Measurements from ENCODE around the gene ABHD16A.

Gene ABHD16A

DNA sequence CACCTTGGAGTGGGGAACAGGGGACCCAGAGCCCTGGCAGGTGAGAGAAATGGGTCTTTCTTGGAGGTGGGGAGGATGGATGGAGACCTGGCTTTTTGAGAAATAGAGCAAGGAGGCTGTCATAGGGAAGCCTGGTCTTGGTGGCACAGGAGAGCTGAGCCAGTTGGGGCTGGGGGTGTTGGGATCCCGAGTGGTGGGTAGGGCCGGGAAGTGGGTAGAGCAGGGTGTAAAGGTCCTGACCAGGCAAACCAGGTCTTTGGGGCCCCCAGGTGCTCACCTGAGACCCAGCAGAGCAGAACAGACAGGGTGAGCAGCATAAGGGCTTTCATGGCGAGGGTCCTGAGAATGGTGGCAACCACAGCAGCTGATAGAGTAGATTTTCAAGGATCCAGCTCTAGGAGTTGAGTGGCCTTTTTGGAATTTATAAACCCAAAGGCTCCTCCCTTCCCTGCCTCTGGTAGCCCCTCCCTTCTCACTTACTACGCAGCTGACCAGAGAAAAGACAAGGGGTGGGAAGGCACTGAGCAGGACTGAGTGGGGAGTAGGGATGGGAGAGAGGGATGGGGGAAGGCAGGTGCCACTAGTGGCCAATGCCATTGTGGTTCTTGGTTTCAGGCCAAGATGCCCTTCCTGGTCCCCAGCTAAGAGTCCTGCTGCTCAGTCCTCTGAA, 18.4 kb upstream of the ABHD16A start, which contains the start of gene LY6G6C:
Gene LY6G6C, minus strand, starts transcription at position 396 of the 670 bp plus-strand sequence. Its CDS starts 67 bp downstream, at position 329.
- no peaks in the 10 kb centered on the region for H3K79me2 ChIP-seq (ENCODE audit: insufficient read depth, low read length)
- no peak within 1 kb of the TSS for H3K4me3 ChIP-seq (ENCODE audit: low read length, poor library complexity, severe bottlenecking)
- no peak within 1 kb of the TSS for H2AFZ ChIP-seq (ENCODE audit: low read length)
- no peaks in the 10 kb centered on the region for H3K27me3 ChIP-seq (ENCODE audit: insufficient read depth, low read length, poor library complexity, severe bottlenecking)
- no peaks in the 10 kb centered on the region; the same call in 1 of the 2 replicates for H3K36me3 ChIP-seq (ENCODE audit: insufficient read depth, low read length)
- no peak within 1 kb of the TSS for H3K4me2 ChIP-seq (ENCODE audit: low read depth, low read length, poor library complexity, severe bottlenecking)
- peaks cover 4% of the 10 kb centered on the region; the same call in 1 of the 2 replicates for H3F3A ChIP-seq (ENCODE audit: low read depth)
- peaks cover 14% of the 10 kb centered on the region for H3K4me1 ChIP-seq (ENCODE audit: insufficient read depth, low read length, poor library complexity, severe bottlenecking)
- H3K9me3 ChIP-seq (ENCODE audit: insufficient read depth, low read depth, low read length), result no peaks in the 10 kb centered on the region
- TF ChIP-seq, protein P1, sequence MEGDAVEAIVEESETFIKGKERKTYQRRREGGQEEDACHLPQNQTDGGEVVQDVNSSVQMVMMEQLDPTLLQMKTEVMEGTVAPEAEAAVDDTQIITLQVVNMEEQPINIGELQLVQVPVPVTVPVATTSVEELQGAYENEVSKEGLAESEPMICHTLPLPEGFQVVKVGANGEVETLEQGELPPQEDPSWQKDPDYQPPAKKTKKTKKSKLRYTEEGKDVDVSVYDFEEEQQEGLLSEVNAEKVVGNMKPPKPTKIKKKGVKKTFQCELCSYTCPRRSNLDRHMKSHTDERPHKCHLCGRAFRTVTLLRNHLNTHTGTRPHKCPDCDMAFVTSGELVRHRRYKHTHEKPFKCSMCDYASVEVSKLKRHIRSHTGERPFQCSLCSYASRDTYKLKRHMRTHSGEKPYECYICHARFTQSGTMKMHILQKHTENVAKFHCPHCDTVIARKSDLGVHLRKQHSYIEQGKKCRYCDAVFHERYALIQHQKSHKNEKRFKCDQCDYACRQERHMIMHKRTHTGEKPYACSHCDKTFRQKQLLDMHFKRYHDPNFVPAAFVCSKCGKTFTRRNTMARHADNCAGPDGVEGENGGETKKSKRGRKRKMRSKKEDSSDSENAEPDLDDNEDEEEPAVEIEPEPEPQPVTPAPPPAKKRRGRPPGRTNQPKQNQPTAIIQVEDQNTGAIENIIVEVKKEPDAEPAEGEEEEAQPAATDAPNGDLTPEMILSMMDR (conservative IDR thresholded peaks at IDR 0.05; ENCODE audit: low read length), result no peak
- no peak for TF ChIP-seq EZH2phosphoT487 (IDR thresholded peaks at IDR 0.05; ENCODE audit: borderline replicate concordance)
- no peaks in the 10 kb centered on the region for H4K20me1 ChIP-seq (ENCODE audit: insufficient read depth, low read length, poor library complexity, severe bottlenecking)
- H3K9ac ChIP-seq (ENCODE audit: low read depth, low read length, poor library complexity, severe bottlenecking), result no peak within 1 kb of the TSS
- no peaks in the 10 kb centered on the region for H3K9me2 ChIP-seq (replicated peaks; ENCODE audit: low read depth, low read length)

DNA sequence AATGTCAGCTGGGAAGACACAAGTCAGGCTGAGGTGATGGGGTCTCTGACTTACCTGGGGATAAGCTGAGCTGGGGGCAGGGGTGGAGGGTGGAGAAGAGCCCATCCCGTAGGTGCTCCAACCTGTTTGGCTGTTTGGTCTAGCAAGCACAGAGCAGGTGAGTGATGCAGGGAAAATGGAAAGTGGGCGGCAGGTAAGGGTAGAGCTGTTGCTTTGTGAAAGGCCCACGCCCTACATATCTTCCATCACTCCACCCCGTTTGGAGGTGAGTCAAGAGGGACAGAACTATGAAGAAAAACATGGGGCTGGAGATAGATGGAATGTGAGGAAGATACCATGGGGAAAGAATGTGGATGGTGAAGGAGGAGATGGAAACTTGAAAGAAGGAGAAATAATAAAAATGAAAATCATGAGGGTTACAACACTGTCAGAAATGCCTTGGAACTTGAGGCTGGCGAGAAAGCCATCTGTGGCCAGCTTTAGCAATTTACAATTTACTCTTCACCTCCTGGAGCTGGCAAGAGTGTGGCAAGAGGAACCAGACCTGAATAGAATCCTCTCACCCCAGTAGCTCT, 17.2 kb upstream of the ABHD16A start:
- Histone ChIP-seq H3K4me2 (ENCODE audit: low read depth, low read length, poor library complexity, severe bottlenecking) (no peak overlapping the region), H3K9me2 (replicated peaks; ENCODE audit: low read depth, low read length) (no peaks in the 10 kb centered on the region), H3K9me3 (ENCODE audit: insufficient read depth, low read depth, low read length) (no peaks in the 10 kb centered on the region), H3K79me2 (ENCODE audit: insufficient read depth, low read length) (no peaks in the 10 kb centered on the region), H3K36me3 (ENCODE audit: insufficient read depth, low read length) (no peaks in the 10 kb centered on the region), H3F3A (ENCODE audit: low read depth) (no peaks in the 10 kb centered on the region), H3K4me3 (ENCODE audit: low read length, poor library complexity, severe bottlenecking) (no peak overlapping the region), H2AFZ (ENCODE audit: low read length) (no peak overlapping the region), H3K27me3 (ENCODE audit: insufficient read depth, low read length, poor library complexity, severe bottlenecking) (no peaks in the 10 kb centered on the region), H4K20me1 (ENCODE audit: insufficient read depth, low read length, poor library complexity, severe bottlenecking) (no peaks in the 10 kb centered on the region), H3K4me1 (ENCODE audit: insufficient read depth, low read length, poor library complexity, severe bottlenecking) (peaks cover 6% of the 10 kb centered on the region), H3K9ac (ENCODE audit: low read depth, low read length, poor library complexity, severe bottlenecking) (no peak overlapping the region)
- no peak for TF ChIP-seq EZH2phosphoT487 (IDR thresholded peaks at IDR 0.05; ENCODE audit: borderline replicate concordance)
- TF ChIP-seq, protein P1 (conservative IDR thresholded peaks at IDR 0.05; ENCODE audit: low read length), result no peak

DNA sequence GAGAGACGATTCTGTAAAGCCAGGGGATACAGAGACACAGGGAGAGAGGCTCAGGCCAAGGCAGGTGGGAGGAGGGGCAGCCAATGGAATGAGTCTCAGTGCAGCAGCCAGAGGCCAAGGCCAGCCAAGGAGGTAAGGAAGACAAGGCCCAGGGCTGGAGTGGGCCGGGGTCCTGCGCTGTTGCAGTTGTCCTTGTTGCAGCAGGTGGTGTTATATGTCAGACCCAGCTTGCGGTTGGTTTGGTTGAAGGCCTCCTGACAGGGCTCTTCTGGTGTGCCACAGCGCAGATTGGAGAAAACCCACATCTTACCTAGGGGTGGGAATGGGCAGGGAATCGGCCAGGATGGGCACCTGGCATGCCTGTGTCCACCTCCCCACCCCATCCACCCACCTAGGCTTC, 15.9 kb upstream of the ABHD16A start:
- no peak overlapping the region for H2AFZ ChIP-seq (ENCODE audit: low read length)
- TF ChIP-seq, protein P1 (conservative IDR thresholded peaks at IDR 0.05; ENCODE audit: low read length), result no peak
- TF ChIP-seq EZH2phosphoT487 (IDR thresholded peaks at IDR 0.05; ENCODE audit: borderline replicate concordance), result no peak

More for the DNA sequence above, 15.9 kb upstream of the ABHD16A start:
- Histone ChIP-seq H3K4me2 (ENCODE audit: low read depth, low read length, poor library complexity, severe bottlenecking) (no peak overlapping the region), H4K20me1 (ENCODE audit: insufficient read depth, low read length, poor library complexity, severe bottlenecking) (no peaks in the 10 kb centered on the region), H3K4me3 (ENCODE audit: low read length, poor library complexity, severe bottlenecking) (no peak overlapping the region), H3K27me3 (ENCODE audit: insufficient read depth, low read length, poor library complexity, severe bottlenecking) (no peaks in the 10 kb centered on the region), H3K9ac (ENCODE audit: low read depth, low read length, poor library complexity, severe bottlenecking) (no peak overlapping the region), H3K9me3 (ENCODE audit: insufficient read depth, low read depth, low read length) (no peaks in the 10 kb centered on the region), H3F3A (ENCODE audit: low read depth) (no peaks in the 10 kb centered on the region), H3K36me3 (ENCODE audit: insufficient read depth, low read length) (no peaks in the 10 kb centered on the region), H3K9me2 (replicated peaks; ENCODE audit: low read depth, low read length) (no peaks in the 10 kb centered on the region), H3K79me2 (ENCODE audit: insufficient read depth, low read length) (no peaks in the 10 kb centered on the region), H3K4me1 (ENCODE audit: insufficient read depth, low read length, poor library complexity, severe bottlenecking) (peaks cover 15% of the 10 kb centered on the region)
